Calu3 (cell line): Measurements from ENCODE around the gene REG3A. TPM values are rescaled to one million over a fixed set of nuclear protein-coding genes. Genes with fewer than 3 reads are reported as not detected.

Experiments used
- BruUV-seq: library from RNA; stranded (reverse); fragments of 400-500 nt; replicated peaks from 2 replicates; lab custom pipeline; 2021; lab: Mats Ljungman, UMichigan
- CTCF ChIA-PET: fragments of 300-600 bp; sonication (Branson Sonifier 250); formaldehyde crosslinking; loops from one replicate; lab custom pipeline; 2022; ENCODE audit warnings: antibody characterized with exemption; lab: Charles Lee
- DNase-seq: peaks from one replicate; pipeline ENCODE4 v3.0.0; 2022
- H3K27ac Mint-ChIP-seq: one replicate; pipeline ENCODE4 v1.8.0; 2022; ENCODE audit warnings: mixed read lengths; ENCODE audit not compliant: unreplicated experiment
- H3K27me3 Mint-ChIP-seq: one replicate; pipeline ENCODE4 v1.8.0; 2022; ENCODE audit warnings: mixed read lengths; ENCODE audit not compliant: unreplicated experiment
- H3K36me3 Mint-ChIP-seq: one replicate; pipeline ENCODE4 v1.8.0; 2022; ENCODE audit warnings: mild to moderate bottlenecking, moderate library complexity, mixed read lengths; ENCODE audit not compliant: insufficient read depth, unreplicated experiment
- H3K4me1 Mint-ChIP-seq: one replicate; pipeline ENCODE4 v1.8.0; 2022; ENCODE audit warnings: mild to moderate bottlenecking, low read depth, mixed read lengths; ENCODE audit not compliant: unreplicated experiment
- H3K4me3 Mint-ChIP-seq: one replicate; pipeline ENCODE4 v1.8.0; 2022; ENCODE audit warnings: mild to moderate bottlenecking, low read depth, moderate library complexity, mixed read lengths; ENCODE audit not compliant: unreplicated experiment
- H3K9me3 Mint-ChIP-seq: one replicate; pipeline ENCODE4 v1.8.0; 2022; ENCODE audit warnings: low read depth, mixed read lengths; ENCODE audit not compliant: unreplicated experiment
- intact Hi-C: fragments of 100-400 bp; cut with micrococcal nuclease; formaldehyde crosslinking; loops from one replicate; pipeline ENCODE4 v1.10.0; 2022; ENCODE audit not compliant: unreplicated experiment
- total RNA-seq: library from RNA; stranded (reverse); gene quantifications from 2 replicates; pipeline ENCODE4 v1.2.3, GENCODE V29; 2022
- TF ChIP-seq, protein P1 (sequence below): fragments of 200-600 bp; IDR thresholded peaks from one replicate; pipeline ENCODE4 v1.8.0; 2022; ENCODE audit warnings: antibody characterized with exemption; ENCODE audit not compliant: unreplicated experiment

Gene REG3A
- total RNA-seq, 1 experiment from 2014 or later: not detected

DNA sequence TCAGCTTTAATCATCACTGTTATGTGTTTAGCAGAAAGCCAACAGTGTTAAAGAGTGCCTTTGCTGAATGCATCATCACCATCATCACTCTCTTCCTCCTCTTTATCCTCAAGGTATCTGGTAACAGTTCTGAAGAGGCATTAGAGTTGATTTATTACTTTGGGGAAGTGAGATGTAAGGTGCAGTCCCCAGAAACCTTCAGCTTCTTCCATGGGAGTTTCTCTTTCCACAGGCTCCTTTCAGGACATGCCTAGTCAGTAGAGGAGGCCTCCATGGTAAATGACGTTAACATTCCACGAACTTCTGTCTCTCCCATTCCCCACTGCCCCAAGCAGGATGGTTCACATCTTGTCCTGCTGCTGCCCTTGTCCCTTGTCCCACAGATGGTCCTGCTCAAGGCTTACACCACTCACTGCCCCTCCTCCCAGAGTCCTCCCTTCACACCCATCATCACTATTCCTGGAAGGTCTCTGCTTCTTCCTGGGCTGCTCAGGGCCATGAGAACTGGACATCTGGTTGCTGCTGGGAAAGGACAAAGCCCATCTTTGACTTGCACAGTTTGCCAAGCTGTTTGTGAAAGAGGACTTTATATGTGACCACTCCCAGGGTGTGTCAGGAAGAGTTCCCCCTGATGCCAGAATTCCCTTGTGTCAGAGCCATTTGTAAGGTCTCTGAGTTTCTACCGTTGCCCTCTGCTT lies 44.6 kb downstream of the REG3A start:
- no peaks in the 10 kb centered on the region for H3K4me1 Mint-ChIP-seq
- BruUV-seq: no TSS peak
- CTCF ChIA-PET: interaction anchor here (0.9 kb wide), 1 partner anchor 12 kb away, joined by 3 read pairs; no protein-coding TSS in a partner anchor
- no peaks in the 10 kb centered on the region for H3K36me3 Mint-ChIP-seq
- intact Hi-C loops: no loop called here
- no peak overlapping the region for H3K4me3 Mint-ChIP-seq
- TF ChIP-seq, protein P1, sequence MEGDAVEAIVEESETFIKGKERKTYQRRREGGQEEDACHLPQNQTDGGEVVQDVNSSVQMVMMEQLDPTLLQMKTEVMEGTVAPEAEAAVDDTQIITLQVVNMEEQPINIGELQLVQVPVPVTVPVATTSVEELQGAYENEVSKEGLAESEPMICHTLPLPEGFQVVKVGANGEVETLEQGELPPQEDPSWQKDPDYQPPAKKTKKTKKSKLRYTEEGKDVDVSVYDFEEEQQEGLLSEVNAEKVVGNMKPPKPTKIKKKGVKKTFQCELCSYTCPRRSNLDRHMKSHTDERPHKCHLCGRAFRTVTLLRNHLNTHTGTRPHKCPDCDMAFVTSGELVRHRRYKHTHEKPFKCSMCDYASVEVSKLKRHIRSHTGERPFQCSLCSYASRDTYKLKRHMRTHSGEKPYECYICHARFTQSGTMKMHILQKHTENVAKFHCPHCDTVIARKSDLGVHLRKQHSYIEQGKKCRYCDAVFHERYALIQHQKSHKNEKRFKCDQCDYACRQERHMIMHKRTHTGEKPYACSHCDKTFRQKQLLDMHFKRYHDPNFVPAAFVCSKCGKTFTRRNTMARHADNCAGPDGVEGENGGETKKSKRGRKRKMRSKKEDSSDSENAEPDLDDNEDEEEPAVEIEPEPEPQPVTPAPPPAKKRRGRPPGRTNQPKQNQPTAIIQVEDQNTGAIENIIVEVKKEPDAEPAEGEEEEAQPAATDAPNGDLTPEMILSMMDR: no peak
- H3K9me3 Mint-ChIP-seq: peaks cover 13% of the 10 kb centered on the region
- no peak for DNase-seq
- H3K27ac Mint-ChIP-seq: no peak overlapping the region
- no peaks in the 10 kb centered on the region for H3K27me3 Mint-ChIP-seq

DNA sequence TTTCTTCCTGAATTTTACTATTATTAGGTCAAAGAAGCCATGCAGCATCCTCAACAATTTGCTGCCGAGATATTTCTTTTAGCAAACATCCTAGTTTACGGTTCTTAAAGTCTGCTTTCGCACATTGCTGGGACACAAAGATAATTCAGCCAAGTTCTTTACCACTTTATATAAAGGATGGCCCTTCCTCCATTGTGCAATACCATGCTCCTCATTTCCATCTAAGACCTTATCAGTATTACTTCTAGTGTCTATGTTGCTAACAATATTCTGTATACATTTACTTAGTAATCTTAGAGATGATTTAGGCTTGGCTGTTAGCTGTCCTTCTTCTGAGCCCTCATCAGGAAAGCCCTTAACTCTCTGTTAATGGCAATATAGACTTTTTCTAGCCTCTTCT lies 47.3 kb downstream of the REG3A start:
- CTCF ChIA-PET: no interaction called here
- no peaks in the 10 kb centered on the region for H3K36me3 Mint-ChIP-seq
- H3K4me1 Mint-ChIP-seq: no peaks in the 10 kb centered on the region
- peaks cover 13% of the 10 kb centered on the region for H3K9me3 Mint-ChIP-seq
- H3K27me3 Mint-ChIP-seq: no peaks in the 10 kb centered on the region
- no peak for DNase-seq
- H3K27ac Mint-ChIP-seq: no peak overlapping the region
- H3K4me3 Mint-ChIP-seq: no peak overlapping the region
- no TSS peak for BruUV-seq
- intact Hi-C loops: no loop called here
- TF ChIP-seq, protein P1: no peak

Other genes starting within 250 kb of the REG3A start
- not detected in 2 replicates for gene REG3G, start 134.1 kb downstream of the REG3A start, total RNA-seq
- gene REG1B, start 71.8 kb downstream of the REG3A start, total RNA-seq: not detected in 2 replicates
- gene REG1A, start 39.3 kb downstream of the REG3A start, total RNA-seq: not detected in 2 replicates